Measurements from ENCODE around the gene ATP9A. TPM values are rescaled to one million over a fixed set of nuclear protein-coding genes. Genes with fewer than 3 reads are reported as not detected.

The ATP9A gene
- total and polyA plus RNA-seq, 2 of the 8 experiments (the other 6 are each of a cell fraction or from before 2014, with no cell fraction given): 5.0 to 6.4 TPM

- no peak for FAIRE-seq
- Histone ChIP-seq H2BK15ac (ENCODE audit: low read length) (no peak overlapping the region), H3K4me2 (ENCODE audit: insufficient read depth in 1 of 2, low read depth in 2 of 2, low read length in 2 of 2) (no peak overlapping the region), H2BK20ac (ENCODE audit: low read length) (no peak overlapping the region), H3K56ac (replicated peaks; ENCODE audit: insufficient read length, low read depth, low read length) (no peak overlapping the region), H3K9me3 (ENCODE audit: insufficient read depth in 2 of 2, low read depth in 1 of 2, low read length in 1 of 2) (no peaks in the 10 kb centered on the region), H3K27me3 (replicated peaks in 1 of 4; ENCODE audit: control insufficient read depth in 3 of 4, extremely low read depth in 1 of 4, insufficient read depth in 3 of 4, low read length in 3 of 4) (no peaks in the 10 kb centered on the region), H3K18ac (ENCODE audit: extremely low read depth, low read length) (no peak overlapping the region), H4K8ac (ENCODE audit: extremely low read depth, insufficient read depth, low read length) (no peak overlapping the region), H3K14ac (ENCODE audit: insufficient read length) (no peak overlapping the region), H3K4ac (replicated peaks; ENCODE audit: insufficient read length, low read depth, low read length) (no peak overlapping the region), H2BK5ac (ENCODE audit: low read depth, low read length) (no peak overlapping the region), H3K79me2 (ENCODE audit: control insufficient read depth in 1 of 2, insufficient read depth in 2 of 2, low read length in 2 of 2) (no peaks in the 10 kb centered on the region), H4K20me1 (replicated peaks in 1 of 2; ENCODE audit: control insufficient read depth in 1 of 2, insufficient read depth in 2 of 2, low read length in 2 of 2) (peaks cover 0 to 1% of the 10 kb centered on the region in 2 experiments), H3K36me3 (ENCODE audit: control insufficient read depth in 2 of 4, insufficient read depth in 4 of 4, low read length in 3 of 4) (no peaks in the 10 kb centered on the region), H3K79me1 (ENCODE audit: low read depth, low read length) (no peaks in the 10 kb centered on the region), H3K4me3 (ENCODE audit: extremely low read depth in 1 of 4, insufficient read depth in 2 of 4, low read depth in 3 of 4, low read length in 4 of 4) (no peak overlapping the region), H2BK12ac (ENCODE audit: low read depth, low read length) (no peak overlapping the region), H3K23ac (ENCODE audit: insufficient read length) (no peak overlapping the region), H2BK120ac (replicated peaks; ENCODE audit: low read depth, low read length) (no peak overlapping the region), H3K23me2 (ENCODE audit: low read depth, low read length) (no peaks in the 10 kb centered on the region), H2AK5ac (ENCODE audit: low read depth, low read length) (no peak overlapping the region), H2AFZ (ENCODE audit: low read length) (no peak overlapping the region), H4K5ac (ENCODE audit: insufficient read length, low read depth, low read length) (no peak overlapping the region), H3K27ac (ENCODE audit: low read depth, low read length) (no peak overlapping the region), H4K91ac (replicated peaks; ENCODE audit: insufficient read length, low read length) (no peak overlapping the region), H3K4me1 (replicated peaks in 1 of 4; ENCODE audit: control insufficient read depth in 3 of 4, insufficient read depth in 4 of 4, low read length in 3 of 4) (no peaks in the 10 kb centered on the region), H3K9ac (replicated peaks in 1 of 4; ENCODE audit: extremely low read depth in 1 of 4, low read depth in 3 of 4, low read length in 3 of 4) (no peak overlapping the region)
- POLR2A ChIA-PET (ENCODE audit: partially characterized antibody): no interaction called here
- TF ChIP-seq CHD1 (IDR thresholded peaks at IDR 0.05; ENCODE audit: low read depth, low read length) (no peak), RBBP5 (IDR thresholded peaks at IDR 0.05; ENCODE audit: borderline replicate concordance, low read depth, low read length) (no peak), TCF12 (IDR thresholded peaks at IDR 0.05; ENCODE audit: low read depth, low read length) (no peak), POLR2A (IDR thresholded peaks at IDR 0.05; ENCODE audit: control extremely low read depth in 1 of 2, low read depth in 2 of 2, low read length in 2 of 2) (no peak)
- WGBS, 2 experiments (ENCODE audit: extremely low coverage in 1 of 2, insufficient coverage in 1 of 2, insufficient read length in 1 of 2, insufficient replicate concordance in 2 of 2, low coverage in 1 of 2, low lambda C conversion rate in 2 of 2, missing lambda C conversion rate in 1 of 2): 80% methylated on average over 5 of the region's 5 CpGs; no CpG with 5 or more reads in 1 of the 2 experiments
- DNase-seq (ENCODE audit: low read depth in 1 of 2, low spot score in 2 of 2): no peak
- CTCF ChIA-PET (ENCODE audit: partially characterized antibody): interaction anchor here (0.6 kb wide), 2 partner anchors 11 to 89 kb away, joined by 4 read pairs; no protein-coding TSS in a partner anchor
Measured at GRCh38 chr20:51634877-51635276, 133.3 kb downstream of the ATP9A start.

Data from H1 (cell line).